ENCODE data around the gene TGM6. TPM values are rescaled to one million over a fixed set of nuclear protein-coding genes. Genes with fewer than 3 reads are reported as not detected.

TGM6 gene
- total RNA-seq, 1 donor from 2014 or later, result not detected

GRCh38 chr20:2336471-2336870, 44.2 kb upstream of the TGM6 start:
- DNase-seq (ENCODE audit: low read depth), result no peak
- H3K4me3 ChIP-seq (ENCODE audit: low read depth, low read length), result no peak overlapping the region
- no peak for TF ChIP-seq CTCF (conservative IDR thresholded peaks at IDR 0.05; ENCODE audit: low read depth, low read length)

GRCh38 chr20:2337142-2337541, 43.6 kb upstream of the TGM6 start:
- no peak for TF ChIP-seq CTCF (conservative IDR thresholded peaks at IDR 0.05; ENCODE audit: low read depth, low read length)
- no peak for DNase-seq (ENCODE audit: low read depth)

GRCh38 chr20:2338411-2339066, 42.2 kb upstream of the TGM6 start:
- no peak overlapping the region for H3K4me3 ChIP-seq (ENCODE audit: low read depth, low read length)
- no peak for DNase-seq (ENCODE audit: low read depth)
- no peak for TF ChIP-seq CTCF (conservative IDR thresholded peaks at IDR 0.05; ENCODE audit: low read depth, low read length)

More at GRCh38 chr20:2337142-2337541, 43.6 kb upstream of the TGM6 start:
- H3K4me3 ChIP-seq (ENCODE audit: low read depth, low read length), result no peak overlapping the region

GRCh38 chr20:2340136-2340535, 40.6 kb upstream of the TGM6 start:
- no peak for DNase-seq (ENCODE audit: low read depth)
- TF ChIP-seq CTCF (conservative IDR thresholded peaks at IDR 0.05; ENCODE audit: low read depth, low read length), result no peak

GRCh38 chr20:2340823-2341222, 39.9 kb upstream of the TGM6 start:
- DNase-seq (ENCODE audit: low read depth), result no peak
- no peak for TF ChIP-seq CTCF (conservative IDR thresholded peaks at IDR 0.05; ENCODE audit: low read depth, low read length)
- no peak overlapping the region for H3K4me3 ChIP-seq (ENCODE audit: low read depth, low read length)

More at GRCh38 chr20:2340136-2340535, 40.6 kb upstream of the TGM6 start:
- no peak overlapping the region for H3K4me3 ChIP-seq (ENCODE audit: low read depth, low read length)

GRCh38 chr20:2341336-2341735, 39.4 kb upstream of the TGM6 start:
- no peak overlapping the region for H3K4me3 ChIP-seq (ENCODE audit: low read depth, low read length)
- DNase-seq (ENCODE audit: low read depth), result no peak
- TF ChIP-seq CTCF (conservative IDR thresholded peaks at IDR 0.05; ENCODE audit: low read depth, low read length), result no peak

- no peak overlapping the region for H3K4me3 ChIP-seq (ENCODE audit: low read depth, low read length)
- no peak for TF ChIP-seq CTCF (conservative IDR thresholded peaks at IDR 0.05; ENCODE audit: low read depth, low read length)
- DNase-seq (ENCODE audit: low read depth), result no peak
Measured at GRCh38 chr20:2342243-2342642, 38.5 kb upstream of the TGM6 start.

All from epithelial cell of proximal tubule (primary cell).